Vagina (tissue), 2 donors: ENCODE results near the gene C3orf38. TPM values are rescaled to one million over a fixed set of nuclear protein-coding genes. Genes with fewer than 3 reads are reported as not detected.
A peak's percentile ranks its signal among the peaks of the same experiment; 100 is the strongest.

Experiments used
- DNase-seq, 2 donors: peaks; one replicate each; pipeline ENCODE4 v3.0.0-alpha.2; 2017; ENCODE audit errors: extremely low spot score in 2 of 2
- H3K27ac ChIP-seq: fragments of 200-600 bp; sonication (generic); one replicate; pipeline ENCODE4 v1.5.1; 2019
- H3K27me3 ChIP-seq: fragments of 200-600 bp; sonication (generic); one replicate; pipeline ENCODE4 v1.5.1; 2019
- H3K36me3 ChIP-seq, 2 donors: fragments of 200-600 bp; sonication (generic); one replicate each; pipeline ENCODE4 v1.5.1; 2017 to 2019
- H3K4me1 ChIP-seq: fragments of 200-600 bp; sonication (generic); one replicate; pipeline ENCODE4 v1.5.1; 2019
- H3K4me3 ChIP-seq, 2 donors: fragments of 200-600 bp; sonication (generic); 1 replicate in 1 of 2; 2 replicates in 1 of 2; pipeline ENCODE4 v1.5.1; 2016 to 2019
- H3K9me3 ChIP-seq: fragments of 200-600 bp; sonication (generic); one replicate; pipeline ENCODE4 v1.5.1; 2019
- POLR2A ChIP-seq, 2 donors: fragments of 450-650 bp; IDR thresholded peaks; one replicate each; pipeline ENCODE4 v1.6.1; 2017; ENCODE audit warnings: antibody characterized with exemption in 2 of 2, mild to moderate bottlenecking in 2 of 2, moderate library complexity in 2 of 2
- POLR2AphosphoS5 ChIP-seq, 2 donors: sonication (generic); formaldehyde crosslinking; IDR thresholded peaks; one replicate each; pipeline ENCODE4 v1.9.0; 2017; ENCODE audit warnings: antibody characterized with exemption in 2 of 2, mild to moderate bottlenecking in 2 of 2, low read depth in 1 of 2; ENCODE audit not compliant: insufficient read depth in 1 of 2
- intact Hi-C: fragments of 100-400 bp; cut with DNase I; formaldehyde crosslinking; loops from one replicate; pipeline ENCODE4 v1.15.1; 2023
- total RNA-seq: library from RNA; depleted of rRNA; stranded (reverse); fragments of >200 nt; gene quantifications from one replicate; pipeline ENCODE4 v1.2.3, GENCODE V29; 2016
- TF ChIP-seq, protein P1 (sequence below), 3 experiments: fragments of 450-650 bp in 2 of 3; fragments of 200-600 bp in 1 of 3; sonication (generic) in 1 of 3; IDR thresholded peaks; one replicate each; pipeline ENCODE4 v1.5.1; 2017 to 2019; ENCODE audit warnings: antibody characterized with exemption in 3 of 3, mild to moderate bottlenecking in 2 of 3, moderate library complexity in 2 of 3

The C3orf38 gene
- total RNA-seq, 1 donor from 2014 or later: 16.0 TPM

DNA sequence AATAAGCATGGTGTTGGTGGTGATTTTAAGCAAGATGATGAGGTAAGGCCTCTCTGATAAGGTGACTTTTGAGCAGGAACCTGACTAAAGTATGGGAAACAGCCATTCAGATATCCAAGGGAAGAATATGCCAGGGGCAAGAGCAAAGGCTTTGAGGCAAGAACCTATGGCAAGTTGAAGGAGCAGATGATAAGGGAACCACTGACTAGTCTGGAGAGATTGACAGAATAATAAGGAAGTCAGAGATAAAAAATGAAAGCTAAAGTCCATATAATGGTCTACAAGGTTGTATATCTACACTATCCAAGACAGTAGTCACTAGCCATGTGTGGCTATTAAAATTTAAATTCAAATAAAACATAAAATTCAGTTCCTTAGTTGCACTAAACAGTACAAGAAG, 2.5 kb upstream of the C3orf38 start:
- intact Hi-C loops: no loop called here
- TF ChIP-seq POLR2A (IDR thresholded peaks at IDR 0.05) (no peak), POLR2AphosphoS5 (IDR thresholded peaks at IDR 0.05; ENCODE audit: insufficient read depth in 1 of 2, low read depth in 1 of 2) (no peak)
- TF ChIP-seq, protein P1, sequence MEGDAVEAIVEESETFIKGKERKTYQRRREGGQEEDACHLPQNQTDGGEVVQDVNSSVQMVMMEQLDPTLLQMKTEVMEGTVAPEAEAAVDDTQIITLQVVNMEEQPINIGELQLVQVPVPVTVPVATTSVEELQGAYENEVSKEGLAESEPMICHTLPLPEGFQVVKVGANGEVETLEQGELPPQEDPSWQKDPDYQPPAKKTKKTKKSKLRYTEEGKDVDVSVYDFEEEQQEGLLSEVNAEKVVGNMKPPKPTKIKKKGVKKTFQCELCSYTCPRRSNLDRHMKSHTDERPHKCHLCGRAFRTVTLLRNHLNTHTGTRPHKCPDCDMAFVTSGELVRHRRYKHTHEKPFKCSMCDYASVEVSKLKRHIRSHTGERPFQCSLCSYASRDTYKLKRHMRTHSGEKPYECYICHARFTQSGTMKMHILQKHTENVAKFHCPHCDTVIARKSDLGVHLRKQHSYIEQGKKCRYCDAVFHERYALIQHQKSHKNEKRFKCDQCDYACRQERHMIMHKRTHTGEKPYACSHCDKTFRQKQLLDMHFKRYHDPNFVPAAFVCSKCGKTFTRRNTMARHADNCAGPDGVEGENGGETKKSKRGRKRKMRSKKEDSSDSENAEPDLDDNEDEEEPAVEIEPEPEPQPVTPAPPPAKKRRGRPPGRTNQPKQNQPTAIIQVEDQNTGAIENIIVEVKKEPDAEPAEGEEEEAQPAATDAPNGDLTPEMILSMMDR (IDR thresholded peaks at IDR 0.05): no peak
- Histone ChIP-seq H3K27ac (no peak overlapping the region), H3K4me3 (no peak overlapping the region), H3K9me3 (no peaks in the 10 kb centered on the region), H3K4me1 (peaks cover 32% of the 10 kb centered on the region), H3K27me3 (no peaks in the 10 kb centered on the region), H3K36me3 (no peaks in the 10 kb centered on the region)
- no peak for DNase-seq

DNA sequence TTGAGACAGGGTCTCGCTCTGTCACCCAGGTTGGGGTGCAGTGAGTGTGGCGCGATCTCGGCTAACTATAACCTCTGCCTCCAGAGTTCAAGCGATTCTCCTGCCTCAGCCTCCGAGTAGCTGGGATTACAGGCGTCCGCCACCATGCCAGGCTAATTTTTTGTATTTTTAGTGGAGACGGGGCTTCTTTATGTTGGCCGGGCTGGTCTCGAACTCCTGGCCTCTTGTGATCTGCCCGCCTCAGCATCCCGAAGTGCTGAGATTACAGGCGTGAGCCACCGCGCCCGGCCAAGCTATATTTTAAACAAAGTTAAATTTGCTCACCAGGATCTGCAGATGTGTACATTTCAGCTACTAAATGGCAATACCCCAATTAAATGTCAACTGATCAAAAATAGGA, 1.1 kb upstream of the C3orf38 start:
- intact Hi-C loops: no loop called here
- Histone ChIP-seq H3K4me3 (peak overlapping the region; percentile 67 to 76), H3K9me3 (no peaks in the 10 kb centered on the region), H3K36me3 (peaks cover 0 to 5% of the 10 kb centered on the region in 2 donors), H3K27ac (no peak overlapping the region), H3K4me1 (peaks cover 42% of the 10 kb centered on the region), H3K27me3 (no peaks in the 10 kb centered on the region)
- TF ChIP-seq POLR2AphosphoS5 (IDR thresholded peaks at IDR 0.05; ENCODE audit: insufficient read depth in 1 of 2, low read depth in 1 of 2) (no peak), POLR2A (IDR thresholded peaks at IDR 0.05) (no peak)
- TF ChIP-seq, protein P1 (IDR thresholded peaks at IDR 0.05): no peak
- DNase-seq: no peak

DNA sequence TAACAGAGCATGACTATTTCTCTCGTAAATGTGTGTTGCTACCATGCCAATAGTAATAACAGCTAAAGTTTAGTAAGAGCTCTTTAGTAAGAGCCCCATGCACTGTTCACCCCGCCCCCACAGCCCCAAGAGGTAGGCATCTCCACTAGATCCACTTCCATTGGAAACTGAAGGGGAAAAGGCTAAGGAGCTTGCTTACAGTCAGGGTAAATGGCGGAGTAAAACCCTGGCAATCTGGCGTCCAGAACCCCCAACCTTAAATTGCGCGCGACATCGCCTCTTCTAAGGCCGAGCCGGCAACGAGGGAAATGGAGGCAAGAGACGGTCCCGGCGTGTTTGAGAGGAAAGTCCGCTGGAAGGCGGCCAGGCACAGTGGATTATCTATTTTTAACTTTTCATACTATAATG, 654 bp upstream of the C3orf38 start:
- intact Hi-C loops: no loop called here
- peak overlapping the region; percentile 67 to 76 for H3K4me3 ChIP-seq
- H3K36me3 ChIP-seq: peaks cover 0 to 9% of the 10 kb centered on the region in 2 donors
- no peak for DNase-seq
- TF ChIP-seq POLR2AphosphoS5 (IDR thresholded peaks at IDR 0.05; ENCODE audit: insufficient read depth in 1 of 2, low read depth in 1 of 2) (no peak), POLR2A (IDR thresholded peaks at IDR 0.05) (no peak)
- TF ChIP-seq, protein P1 (IDR thresholded peaks at IDR 0.05): no peak
- H3K27me3 ChIP-seq: no peaks in the 10 kb centered on the region
- H3K4me1 ChIP-seq: peaks cover 46% of the 10 kb centered on the region
- peak overlapping the region; percentile 90 for H3K27ac ChIP-seq
- H3K9me3 ChIP-seq: no peaks in the 10 kb centered on the region

DNA sequence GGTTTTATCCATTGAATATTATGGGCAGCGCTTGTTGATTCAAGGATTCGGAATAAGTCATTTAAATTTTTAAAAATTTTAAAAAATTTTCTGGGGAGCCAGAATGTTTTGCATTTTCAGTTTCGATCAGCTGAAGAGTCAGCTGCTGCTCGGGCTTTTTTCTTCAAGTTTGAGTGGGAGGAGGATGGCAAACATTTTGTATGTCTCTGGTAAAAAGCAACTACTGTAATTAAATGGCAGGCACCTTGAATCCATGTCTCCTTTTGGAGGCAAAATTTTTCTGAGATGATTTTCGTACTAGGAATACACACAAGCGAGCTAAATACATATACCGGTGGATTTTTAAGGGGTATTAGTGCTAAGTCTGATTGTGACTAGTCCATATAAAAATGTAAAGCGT, 612 bp downstream of the C3orf38 start:
- Histone ChIP-seq H3K9me3 (no peaks in the 10 kb centered on the region), H3K27me3 (no peaks in the 10 kb centered on the region), H3K4me1 (peaks cover 54% of the 10 kb centered on the region), H3K4me3 (peak overlapping the region; percentile 67 to 76), H3K36me3 (peaks cover 0 to 20% of the 10 kb centered on the region in 2 donors), H3K27ac (peak overlapping the region; percentile 90)
- DNase-seq: no peak
- no peak for TF ChIP-seq POLR2A (IDR thresholded peaks at IDR 0.05)
- no peak for TF ChIP-seq POLR2AphosphoS5 (IDR thresholded peaks at IDR 0.05; ENCODE audit: insufficient read depth in 1 of 2, low read depth in 1 of 2)
- TF ChIP-seq, protein P1 (IDR thresholded peaks at IDR 0.05): no peak
- intact Hi-C loops: no loop called here

DNA sequence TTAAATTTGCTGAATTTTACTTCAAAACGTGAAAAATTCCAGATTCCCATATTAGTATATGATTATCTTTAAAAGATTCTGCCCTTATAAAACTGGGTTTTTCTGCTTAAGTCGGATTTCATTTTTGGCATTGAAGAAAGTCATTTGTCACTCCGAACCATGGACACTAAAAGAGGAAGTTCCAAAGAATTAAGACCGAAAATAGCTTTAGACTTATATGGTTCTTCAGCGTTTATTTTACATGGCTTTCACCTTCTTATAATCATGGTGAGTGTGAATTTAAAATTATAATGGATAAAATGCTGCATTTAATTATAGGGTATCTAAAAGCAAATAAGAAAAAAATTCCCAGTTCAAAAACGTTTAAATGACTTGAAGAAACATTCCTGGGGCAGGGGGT, 1.0 kb downstream of the C3orf38 start:
- H3K4me3 ChIP-seq: peak overlapping the region; percentile 67 to 76
- H3K27ac ChIP-seq: peak overlapping the region; percentile 90
- TF ChIP-seq POLR2AphosphoS5 (IDR thresholded peaks at IDR 0.05; ENCODE audit: insufficient read depth in 1 of 2, low read depth in 1 of 2) (no peak), POLR2A (IDR thresholded peaks at IDR 0.05) (no peak)
- TF ChIP-seq, protein P1 (IDR thresholded peaks at IDR 0.05): no peak
- no peaks in the 10 kb centered on the region for H3K9me3 ChIP-seq
- no peaks in the 10 kb centered on the region for H3K27me3 ChIP-seq
- H3K4me1 ChIP-seq: peaks cover 54% of the 10 kb centered on the region
- no peak for DNase-seq
- peaks cover 0 to 23% of the 10 kb centered on the region in 2 donors for H3K36me3 ChIP-seq
- intact Hi-C loops: no loop called here
